Suprapubic skin (tissue), 3 donors: ENCODE measurements around the gene LTBP4.

Source experiments
- EP300 ChIP-seq: sonication (generic); formaldehyde crosslinking; IDR thresholded peaks from one replicate; pipeline ENCODE4 v1.6.1; 2017; ENCODE audit warnings: antibody characterized with exemption
- POLR2A ChIP-seq, 2 donors: fragments of 450-650 bp; IDR thresholded peaks; one replicate each; pipeline ENCODE4 v1.6.1; 2017; ENCODE audit warnings: antibody characterized with exemption in 2 of 2, mild to moderate bottlenecking in 2 of 2, moderate library complexity in 2 of 2
- TF ChIP-seq, protein P1 (sequence below), 2 donors: fragments of 200-600 bp in 1 of 2; fragments of 450-650 bp in 1 of 2; sonication (generic) in 1 of 2; IDR thresholded peaks; one replicate each; pipeline ENCODE4 v1.5.1; 2016 to 2019; ENCODE audit warnings: antibody characterized with exemption in 2 of 2, mild to moderate bottlenecking in 1 of 2, moderate library complexity in 1 of 2

DNA sequence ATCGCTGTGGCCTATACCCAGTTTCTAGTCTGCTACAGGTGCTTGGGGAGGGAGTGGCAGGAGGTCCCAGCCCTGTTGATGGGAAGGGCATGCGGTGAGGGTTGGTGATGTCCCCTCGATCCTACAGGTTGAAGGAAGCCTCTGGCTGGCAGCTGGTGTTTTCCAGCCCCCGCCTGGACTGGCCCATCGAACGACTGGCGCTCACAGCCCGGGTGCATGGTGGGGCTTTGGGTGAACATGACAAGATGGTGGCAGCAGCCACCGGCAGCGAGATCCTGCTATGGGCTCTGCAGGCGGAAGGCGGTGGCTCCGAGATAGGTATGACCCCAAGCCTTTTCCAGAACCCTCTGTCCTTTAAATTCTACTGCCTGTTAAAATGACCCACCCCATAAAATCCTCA is 20.6 kb upstream of the LTBP4 start:
- TF ChIP-seq, protein P1, sequence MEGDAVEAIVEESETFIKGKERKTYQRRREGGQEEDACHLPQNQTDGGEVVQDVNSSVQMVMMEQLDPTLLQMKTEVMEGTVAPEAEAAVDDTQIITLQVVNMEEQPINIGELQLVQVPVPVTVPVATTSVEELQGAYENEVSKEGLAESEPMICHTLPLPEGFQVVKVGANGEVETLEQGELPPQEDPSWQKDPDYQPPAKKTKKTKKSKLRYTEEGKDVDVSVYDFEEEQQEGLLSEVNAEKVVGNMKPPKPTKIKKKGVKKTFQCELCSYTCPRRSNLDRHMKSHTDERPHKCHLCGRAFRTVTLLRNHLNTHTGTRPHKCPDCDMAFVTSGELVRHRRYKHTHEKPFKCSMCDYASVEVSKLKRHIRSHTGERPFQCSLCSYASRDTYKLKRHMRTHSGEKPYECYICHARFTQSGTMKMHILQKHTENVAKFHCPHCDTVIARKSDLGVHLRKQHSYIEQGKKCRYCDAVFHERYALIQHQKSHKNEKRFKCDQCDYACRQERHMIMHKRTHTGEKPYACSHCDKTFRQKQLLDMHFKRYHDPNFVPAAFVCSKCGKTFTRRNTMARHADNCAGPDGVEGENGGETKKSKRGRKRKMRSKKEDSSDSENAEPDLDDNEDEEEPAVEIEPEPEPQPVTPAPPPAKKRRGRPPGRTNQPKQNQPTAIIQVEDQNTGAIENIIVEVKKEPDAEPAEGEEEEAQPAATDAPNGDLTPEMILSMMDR (IDR thresholded peaks at IDR 0.05) = no peak
- TF ChIP-seq POLR2A (IDR thresholded peaks at IDR 0.05) (no peak), EP300 (no peak)
